MM.1S (cell line): Measurements from ENCODE around the gene NRN1L.

Source experiments
- DNase-seq: peaks from one replicate; pipeline ENCODE4 v3.0.0-alpha.2; 2015
- H2AFZ ChIP-seq: fragments of 300-600 bp; sonication (generic); 2 replicates; pipeline ENCODE4 v1.6.0; 2016; ENCODE audit warnings: antibody characterized with exemption, low read length
- H3F3A ChIP-seq: fragments of 300-600 bp; sonication (generic); 2 replicates; pipeline ENCODE4 v1.6.1; 2016; ENCODE audit warnings: mild to moderate bottlenecking, antibody characterized with exemption, low read length, moderate library complexity, mixed read lengths; ENCODE audit not compliant: insufficient read depth
- H3K27ac ChIP-seq: fragments of 300-600 bp; sonication (generic); 2 replicates; pipeline ENCODE4 v1.5.1; 2016; ENCODE audit warnings: mild to moderate bottlenecking, low read length
- H3K27me3 ChIP-seq: fragments of 300-600 bp; sonication (generic); replicated peaks from 2 replicates; pipeline ENCODE4 v1.6.0; 2016; ENCODE audit warnings: low read length; ENCODE audit not compliant: insufficient read depth
- H3K36me3 ChIP-seq: fragments of 300-600 bp; sonication (generic); replicated peaks from 2 replicates; pipeline ENCODE4 v1.6.1; 2016; ENCODE audit warnings: mild to moderate bottlenecking, low read length, mixed read lengths; ENCODE audit not compliant: insufficient read depth
- H3K4me1 ChIP-seq: fragments of 300-600 bp; sonication (generic); 2 replicates; pipeline ENCODE4 v1.6.1; 2016; ENCODE audit warnings: low read length, mixed read lengths
- H3K4me2 ChIP-seq: fragments of 300-600 bp; sonication (generic); 2 replicates; pipeline ENCODE4 v1.6.0; 2016; ENCODE audit warnings: low read depth, low read length
- H3K4me3 ChIP-seq: fragments of 300-600 bp; sonication (generic); 2 replicates; pipeline ENCODE4 v1.5.1; 2016; ENCODE audit warnings: low read length, mixed read lengths
- H3K79me2 ChIP-seq: fragments of 300-600 bp; sonication (generic); 2 replicates; pipeline ENCODE4 v1.6.1; 2016; ENCODE audit warnings: mixed run types, low read length, mixed read lengths
- H3K9ac ChIP-seq: fragments of 300-600 bp; sonication (generic); 2 replicates; pipeline ENCODE4 v1.6.1; 2016; ENCODE audit warnings: low read length, mixed read lengths
- H3K9me2 ChIP-seq: fragments of 300-600 bp; sonication (generic); replicated peaks from 2 replicates; pipeline ENCODE4 v1.6.1; 2016; ENCODE audit warnings: mild to moderate bottlenecking, low read length, mixed read lengths; ENCODE audit not compliant: insufficient read depth
- H3K9me3 ChIP-seq: fragments of 300-600 bp; sonication (generic); replicated peaks from 2 replicates; pipeline ENCODE4 v1.6.1; 2016; ENCODE audit warnings: mild to moderate bottlenecking, low read length, mixed read lengths; ENCODE audit not compliant: insufficient read depth
- H4K20me1 ChIP-seq: fragments of 300-600 bp; sonication (generic); 2 replicates; pipeline ENCODE4 v1.6.1; 2016; ENCODE audit warnings: mild to moderate bottlenecking, low read length, moderate library complexity, mixed read lengths; ENCODE audit not compliant: insufficient read depth
- CTCF ChIP-seq: fragments of 300-600 bp; sonication (generic); IDR thresholded peaks from 2 replicates; pipeline ENCODE4 v1.5.1; 2016; ENCODE audit warnings: antibody characterized with exemption, low read length, mixed read lengths
- EZH2 ChIP-seq: fragments of 300-600 bp; sonication (generic); optimal IDR thresholded peaks from 2 replicates; pipeline ENCODE3; 2017; ENCODE audit warnings: low read depth, mild to moderate bottlenecking, antibody characterized with exemption, low read length, mixed read lengths
- EZH2phosphoT487 ChIP-seq: fragments of 300-600 bp; sonication (generic); IDR thresholded peaks from 2 replicates; pipeline ENCODE4 v1.6.1; 2018; ENCODE audit warnings: antibody characterized with exemption, low read length

Gene NRN1L

GRCh38 chr16:67873435-67874370, 11.0 kb upstream of the NRN1L start:
- no peaks in the 10 kb centered on the region; the same call in 1 of the 2 replicates for H3K36me3 ChIP-seq
- H3F3A ChIP-seq = peaks cover 21% of the 10 kb centered on the region
- H3K4me3 ChIP-seq = peak overlapping the region; percentile 99
- no peak for TF ChIP-seq EZH2phosphoT487
- no peak for TF ChIP-seq CTCF
- no peak for TF ChIP-seq EZH2
- H3K9me2 ChIP-seq = no peaks in the 10 kb centered on the region
- peak overlapping the region; percentile 93 for H3K9ac ChIP-seq
- peaks cover 23% of the 10 kb centered on the region for H3K4me1 ChIP-seq
- no peaks in the 10 kb centered on the region for H3K9me3 ChIP-seq
- DNase-seq = no peak
- H3K4me2 ChIP-seq = peak overlapping the region; percentile 94
- H3K79me2 ChIP-seq = peaks cover 44% of the 10 kb centered on the region
- peak overlapping the region; percentile 91 for H2AFZ ChIP-seq
- H4K20me1 ChIP-seq = no peaks in the 10 kb centered on the region
- H3K27ac ChIP-seq = peak overlapping the region; percentile 21; the same call in 1 of the 2 replicates
- H3K27me3 ChIP-seq = no peaks in the 10 kb centered on the region

GRCh38 chr16:67874372-67874771, 10.3 kb upstream of the NRN1L start:
- Histone ChIP-seq H2AFZ (no peak overlapping the region), H3K27me3 (no peaks in the 10 kb centered on the region), H3K9me2 (no peaks in the 10 kb centered on the region), H3K4me3 (peak overlapping the region; percentile 99; the same call in 1 of the 2 replicates), H3K79me2 (peaks cover 44% of the 10 kb centered on the region), H3K36me3 (no peaks in the 10 kb centered on the region; the same call in 1 of the 2 replicates), H3K9me3 (no peaks in the 10 kb centered on the region), H3K4me2 (peak overlapping the region; percentile 94), H3K27ac (no peak overlapping the region), H4K20me1 (no peaks in the 10 kb centered on the region), H3K9ac (peak overlapping the region; percentile 93; the same call in 1 of the 2 replicates), H3K4me1 (peaks cover 23% of the 10 kb centered on the region), H3F3A (peaks cover 21% of the 10 kb centered on the region)
- DNase-seq = no peak
- TF ChIP-seq CTCF (no peak), EZH2phosphoT487 (no peak), EZH2 (no peak)

- Histone ChIP-seq H3K4me2 (no peak overlapping the region), H3K9me3 (no peaks in the 10 kb centered on the region), H3K9ac (no peak overlapping the region), H3K36me3 (no peaks in the 10 kb centered on the region; the same call in none of the 2 replicates), H3K27ac (no peak overlapping the region), H3K4me3 (no peak overlapping the region), H3K4me1 (peaks cover 23% of the 10 kb centered on the region), H3K9me2 (no peaks in the 10 kb centered on the region), H2AFZ (no peak overlapping the region), H3K79me2 (peaks cover 44% of the 10 kb centered on the region), H3K27me3 (no peaks in the 10 kb centered on the region), H4K20me1 (no peaks in the 10 kb centered on the region), H3F3A (peaks cover 6% of the 10 kb centered on the region; the same call in 1 of the 2 replicates)
- DNase-seq = no peak
- TF ChIP-seq EZH2 = no peak
Observed at GRCh38 chr16:67877064-67877463, 7.6 kb upstream of the NRN1L start.
